K562 (cell line): ENCODE measurements around the gene IFT172. TPM values are rescaled to one million over a fixed set of nuclear protein-coding genes. Genes with fewer than 3 reads are reported as not detected.
A peak's percentile ranks its signal among the peaks of the same experiment; 100 is the strongest.

ENCODE experiments used
- BRD4 ChIP-seq: fragments of 200-600 bp; sonication (generic); IDR thresholded peaks from 2 replicates; pipeline ENCODE4 v1.6.1; 2017; ENCODE audit warnings: inconsistent platforms
- CBFA2T3 ChIP-seq: fragments of 450-650 bp; IDR thresholded peaks from 2 replicates; pipeline ENCODE4 v1.6.1; 2017
- CTCF ChIP-seq, 3 experiments: IDR thresholded peaks in 2 of 3; conservative IDR thresholded peaks in 1 of 3; 2 replicates each; pipeline ENCODE4 v1.5.1; 2011 to 2012; ENCODE audit warnings: low read length in 3 of 3, mild to moderate bottlenecking in 3 of 3, control low read depth in 2 of 3, improper control_type of control experiment in 1 of 3, inconsistent platforms in 1 of 3, low read depth in 1 of 3, mixed read lengths in 1 of 3, moderate library complexity in 1 of 3; ENCODE audit not compliant: insufficient read depth in 2 of 3
- EP300 ChIP-seq: IDR thresholded peaks from 2 replicates; pipeline ENCODE4 v1.6.1; 2012; ENCODE audit warnings: low read length, improper control_type of control experiment
- EP400 ChIP-seq: fragments of 450-650 bp; IDR thresholded peaks from 2 replicates; pipeline ENCODE4 v1.6.1; 2017; ENCODE audit warnings: antibody characterized with exemption, mild to moderate bottlenecking, moderate library complexity
- FOSL1 ChIP-seq: fragments of 200-800 bp; sonication (Bioruptor generic); conservative IDR thresholded peaks from 2 replicates; pipeline ENCODE4 v1.6.1; 2016; ENCODE audit warnings: missing genetic modification characterization, missing compliant biosample characterization
- FOXJ2 ChIP-seq: fragments of 200-800 bp; sonication (Bioruptor generic); IDR thresholded peaks from 2 replicates; pipeline ENCODE4 v1.6.1; 2016; ENCODE audit warnings: missing genetic modification characterization, missing compliant biosample characterization
- HBP1 ChIP-seq: fragments of 450-650 bp; formaldehyde crosslinking; IDR thresholded peaks from 2 replicates; pipeline ENCODE4 v1.4.0; 2022; ENCODE audit warnings: missing genetic modification characterization
- HDAC1 ChIP-seq, 2 experiments: fragments of 450-650 bp; IDR thresholded peaks; 2 replicates each; pipeline ENCODE4 v1.6.1; 2016 to 2017; ENCODE audit warnings: inconsistent platforms in 1 of 2, mild to moderate bottlenecking in 1 of 2, moderate library complexity in 1 of 2
- HMGXB4 ChIP-seq: sonication (generic); formaldehyde crosslinking; IDR thresholded peaks from 2 replicates; pipeline ENCODE4 v1.8.1; 2023; ENCODE audit warnings: mild to moderate bottlenecking, missing genetic modification reagents
- KLF6 ChIP-seq: fragments of 250-450 bp; sonication (Bioruptor Pico); IDR thresholded peaks from 2 replicates; pipeline ENCODE4 v1.4.0; 2020; ENCODE audit warnings: mild to moderate bottlenecking, moderate library complexity, borderline replicate concordance
- L3MBTL2 ChIP-seq: fragments of 450-650 bp; IDR thresholded peaks from 2 replicates; pipeline ENCODE4 v1.6.1; 2016; ENCODE audit warnings: mild to moderate bottlenecking, moderate library complexity
- MLLT1 ChIP-seq, 2 experiments: fragments of 450-650 bp; IDR thresholded peaks; 2 replicates each; pipeline ENCODE4 v1.6.1; 2016
- NONO ChIP-seq, 2 experiments: fragments of 200-400 bp in 1 of 2; fragments of 450-650 bp in 1 of 2; formaldehyde crosslinking in 1 of 2; IDR thresholded peaks; 2 replicates each; pipeline ENCODE4 v1.6.1; 2017; ENCODE audit warnings: low read depth in 2 of 2, mild to moderate bottlenecking in 2 of 2, moderate library complexity in 2 of 2, low read length in 1 of 2
- PHF20 ChIP-seq: fragments of 450-650 bp; IDR thresholded peaks from 2 replicates; pipeline ENCODE4 v1.6.1; 2018; ENCODE audit not compliant: partially characterized antibody
- RCOR1 ChIP-seq, 2 experiments: IDR thresholded peaks; 2 replicates each; pipeline ENCODE4 v1.6.1; 2012; ENCODE audit warnings: low read depth in 2 of 2, low read length in 2 of 2, borderline replicate concordance in 1 of 2, improper control_type of control experiment in 1 of 2
- ZFP1 ChIP-seq: fragments of 450-650 bp; formaldehyde crosslinking; IDR thresholded peaks from 2 replicates; pipeline ENCODE4 v1.4.0; 2020; ENCODE audit warnings: mild to moderate bottlenecking, mixed read lengths
- ZNF175 ChIP-seq: fragments of 200-800 bp; sonication (Bioruptor generic); IDR thresholded peaks from 2 replicates; pipeline ENCODE4 v1.6.1; 2016; ENCODE audit warnings: low read depth, mild to moderate bottlenecking, missing genetic modification characterization, missing compliant biosample characterization
- ZNF668 ChIP-seq: fragments of 250-450 bp; sonication (Bioruptor Pico); IDR thresholded peaks from 2 replicates; pipeline ENCODE4 v1.8.0; 2022; ENCODE audit warnings: mild to moderate bottlenecking, inconsistent platforms
- ZNF766 ChIP-seq: fragments of 200-800 bp; sonication (Bioruptor generic); conservative IDR thresholded peaks from 2 replicates; pipeline ENCODE4 v1.6.1; 2016; ENCODE audit warnings: missing genetic modification characterization, missing compliant biosample characterization
- ZNF830 ChIP-seq: fragments of 250-450 bp; sonication (Bioruptor Pico); IDR thresholded peaks from 2 replicates; pipeline ENCODE4 v1.5.0; 2021; ENCODE audit warnings: mild to moderate bottlenecking
- polyA plus RNA-seq, 8 experiments: library from polyadenylated mRNA; depleted of rRNA in 4 of 8; stranded (reverse) in 5 of 8; unstranded in 3 of 8; fragments of >200 nt; fragmentation: Nextera tagmentation in 2 of 8; fragmentation: Illumina TruSeq in 1 of 8; extraction: Ambion mirVana in 2 of 8; extraction: Trizol in 1 of 8; gene quantifications; 2 replicates each; pipeline versions ENCODE4 v1.2.1 to v1.2.3, GENCODE V29; 2011 to 2014; ENCODE audit warnings: inconsistent platforms in 1 of 8, missing spikeins in 1 of 8
- total RNA-seq, 7 experiments: library from RNA; depleted of rRNA in 6 of 7; stranded (reverse); fragments of >200 nt in 6 of 7; fragmentation: Illumina TruSeq in 2 of 7; extraction: Trizol in 2 of 7; gene quantifications; 2 replicates each; pipeline versions ENCODE4 v1.2.1 to v1.2.3, GENCODE V29; 2011 to 2021; ENCODE audit warnings: low replicate concordance in 1 of 7

The IFT172 gene
- total and polyA plus RNA-seq, 9 of the 15 experiments (the other 6 are each of a cell fraction or from before 2014, with no cell fraction given): 5.6 to 19.1 (median 13.5) TPM

GRCh38 chr2:27409321-27410073 lies 80.0 kb downstream of the IFT172 start, which contains the start of gene PPM1G (continued):
- 0 out of 2 replicates have a peak, but pooled peaks have one; percentile 27 for TF ChIP-seq HBP1
- peak; percentile 44 to 70; a peak in 2 of 4 replicates for TF ChIP-seq NONO (IDR thresholded peaks at IDR 0.05; ENCODE audit: low read depth in 2 of 2, low read length in 1 of 2)
- TF ChIP-seq KLF6: peak; percentile 45; the same call in 1 of the 2 replicates
- no peak for TF ChIP-seq ZNF668 (CRISPR knock-in tag)
- peak; percentile 98 for TF ChIP-seq L3MBTL2
- peak; percentile 11 to 46; a peak in 2 of 4 replicates for TF ChIP-seq RCOR1 (IDR thresholded peaks at IDR 0.05; ENCODE audit: borderline replicate concordance in 1 of 2, low read depth in 2 of 2, low read length in 2 of 2)
- peak; percentile 40 for TF ChIP-seq EP300
- 0 out of 6 replicates have a peak, but pooled peaks of 1 of the 3 experiments have one; percentile 7 for TF ChIP-seq CTCF (IDR thresholded peaks at IDR 0.05 in 2 of 3, conservative IDR thresholded peaks at IDR 0.05 in 1 of 3; ENCODE audit: insufficient read depth in 2 of 3, low read depth in 1 of 3, low read length in 3 of 3)
- no peak for TF ChIP-seq ZFP1 (CRISPR knock-in tag)
- TF ChIP-seq MLLT1 (IDR thresholded peaks at IDR 0.05): 0 out of 4 replicates have a peak, but pooled peaks of 1 of the 2 experiments have one; percentile 46
- TF ChIP-seq ZNF766 (CRISPR knock-in tag): 0 out of 2 replicates have a peak, but pooled peaks have one; percentile 56
- TF ChIP-seq CBFA2T3: no peak
- TF ChIP-seq EP400: peak; percentile 84
- TF ChIP-seq ZNF830 (CRISPR knock-in tag): no peak
- peak; percentile 76 for TF ChIP-seq PHF20
- peak; percentile 62; the same call in 1 of the 2 replicates for TF ChIP-seq ZNF175 (CRISPR knock-in tag)
- TF ChIP-seq BRD4: no peak; the same call in 1 of the 2 replicates
- peak; percentile 50; the same call in 1 of the 2 replicates for TF ChIP-seq HMGXB4 (CRISPR knock-in tag)
- peak; percentile 87 for TF ChIP-seq FOXJ2 (tag)
- no peak; the same call in 1 of the 2 replicates for TF ChIP-seq FOSL1 (tag)
- peak in 1 of 2 experiments; percentile 14; a peak in 1 of 4 replicates for TF ChIP-seq HDAC1 (IDR thresholded peaks at IDR 0.05)
